ENCODE measurements around the gene ZNF319.
"Not testable (repeated sequence)": the region's sequence is repeated elsewhere in the genome, so short reads cannot be mapped to it uniquely, and the experiment has no call there.

ZNF319 gene

GRCh38 chr16:57996406-57997175 is 3.9 kb downstream of the ZNF319 start:
- no peak for DNase-seq

- no peak for DNase-seq
Measured at GRCh38 chr16:57995721-57996405, 4.6 kb downstream of the ZNF319 start.

- no peak for DNase-seq
Measured at GRCh38 chr16:57994778-57995177, 5.7 kb downstream of the ZNF319 start.

GRCh38 chr16:57994361-57994760 is 6.1 kb downstream of the ZNF319 start:
- no peak for DNase-seq

GRCh38 chr16:57993897-57994296 is 6.6 kb downstream of the ZNF319 start:
- no peak for DNase-seq

- DNase-seq, result peak; percentile 35
Measured at GRCh38 chr16:57993438-57993837, 7.0 kb downstream of the ZNF319 start.

- DNase-seq, result peak; percentile 18
Measured at GRCh38 chr16:57992084-57992483, 8.4 kb downstream of the ZNF319 start.

GRCh38 chr16:57991551-57992059 is 8.9 kb downstream of the ZNF319 start:
- DNase-seq, result peak; percentile 15

DNA sequence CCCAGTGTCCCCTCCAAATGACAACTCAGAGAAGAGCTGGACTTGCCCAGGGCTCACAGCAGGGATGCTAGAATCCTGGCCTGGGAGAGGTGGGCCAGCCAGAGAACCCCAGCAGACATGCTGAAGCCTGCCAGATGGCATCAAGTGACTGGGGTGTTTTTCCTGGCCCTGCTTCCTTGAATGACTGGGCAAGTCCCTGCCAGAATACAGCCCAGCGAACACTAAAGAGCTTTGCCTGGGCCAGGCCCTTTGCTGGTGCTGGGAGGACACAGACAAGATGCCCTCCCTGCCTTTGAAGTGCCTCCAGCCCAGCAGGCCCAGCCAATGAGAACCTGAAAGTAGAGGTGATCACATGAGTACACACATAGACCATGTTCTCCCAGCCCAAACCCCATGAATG is 11.5 kb downstream of the ZNF319 start:
- peak; percentile 36 for DNase-seq

GRCh38 chr16:57987441-57988177 is 12.9 kb downstream of the ZNF319 start:
- DNase-seq, result peak; percentile 36

- DNase-seq, result peak; percentile 28
Measured at GRCh38 chr16:57986196-57986595, 14.3 kb downstream of the ZNF319 start.

DNA sequence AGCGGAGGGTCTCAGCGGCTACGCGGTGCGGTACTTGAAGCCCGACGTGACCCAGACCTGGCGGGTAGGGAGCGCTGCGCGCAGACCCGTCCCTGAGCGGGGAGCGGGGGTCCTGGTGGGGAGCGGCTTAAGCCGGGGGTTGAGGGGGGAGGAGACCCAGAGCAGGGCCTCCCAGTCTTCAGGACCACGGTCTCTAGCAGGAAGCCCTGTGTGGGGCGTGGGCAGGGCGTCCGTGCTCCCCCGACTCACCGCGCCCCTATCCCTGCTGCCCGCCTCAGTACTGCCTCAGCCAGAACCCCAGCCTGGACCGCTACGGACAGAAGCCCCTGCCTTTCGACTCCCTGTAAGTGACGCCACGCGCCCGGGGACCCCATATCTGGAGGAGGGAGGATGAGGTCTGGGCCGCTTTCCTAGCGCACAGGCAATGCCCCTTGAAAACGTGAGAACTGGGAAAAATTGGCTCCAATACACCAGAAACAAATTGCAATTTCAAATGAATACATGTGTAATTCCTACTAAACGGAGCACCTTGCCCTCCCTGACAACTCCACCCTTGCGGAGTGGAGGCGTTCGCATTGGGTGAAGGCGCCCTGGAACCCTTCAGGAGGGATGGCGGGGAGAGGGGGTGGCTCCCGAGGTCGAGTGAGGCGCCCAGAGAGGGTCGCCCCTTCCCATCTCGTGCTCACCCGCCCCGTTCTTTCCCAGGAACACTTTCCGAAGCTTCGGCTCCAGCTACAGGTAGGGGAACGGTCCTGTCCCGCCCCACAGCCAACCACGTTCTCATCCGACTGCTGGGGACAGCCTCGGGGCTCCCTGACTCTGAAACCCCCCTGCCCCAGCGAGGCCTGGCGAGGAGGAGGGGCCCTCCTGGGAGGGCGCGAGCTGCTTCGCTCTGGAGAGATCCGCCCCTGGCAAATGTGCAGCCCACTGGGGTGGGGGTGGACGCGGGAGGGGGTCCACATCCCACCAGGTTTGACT is 15.0 kb downstream of the ZNF319 start:
- DNase-seq, result peak; percentile 50

DNA sequence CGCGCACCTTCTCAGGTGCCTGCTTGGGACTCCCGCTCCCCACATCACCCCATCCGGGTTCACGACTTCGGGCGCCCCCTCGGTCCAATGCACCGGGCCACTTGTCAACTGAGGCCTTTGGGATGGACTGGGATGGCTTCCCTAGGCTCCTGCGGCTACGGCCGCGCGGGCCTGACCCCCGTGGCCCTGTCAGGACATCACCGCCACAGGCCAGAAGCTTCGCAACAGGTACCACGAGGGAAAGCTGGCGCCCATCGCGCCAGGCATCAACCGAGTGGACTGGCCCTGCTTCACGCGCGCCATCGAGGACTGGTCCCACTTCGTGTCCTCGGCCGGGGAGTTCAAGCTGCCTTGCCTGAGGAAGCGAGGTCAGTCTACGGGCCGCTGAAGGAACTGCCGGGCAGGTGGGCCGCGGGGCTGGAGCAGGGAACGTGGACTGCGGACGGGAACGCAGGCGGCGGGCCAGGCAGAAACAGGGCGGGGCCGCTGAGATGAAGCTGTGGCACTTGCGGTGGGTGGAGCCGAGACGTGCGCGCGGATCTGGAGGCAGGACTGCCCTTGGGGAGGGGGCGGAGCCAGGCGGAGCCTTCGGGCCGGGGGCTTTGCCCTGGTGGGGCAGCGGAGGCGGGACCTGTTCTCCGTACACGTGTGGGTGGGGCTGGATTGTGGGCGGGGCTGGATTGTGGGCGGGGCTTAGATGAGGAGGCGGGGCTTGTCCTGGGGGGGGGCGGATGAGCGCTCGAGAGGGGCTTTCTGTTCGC is 15.8 kb downstream of the ZNF319 start:
- DNase-seq, result peak; percentile 80

- no peak for DNase-seq
Measured at GRCh38 chr16:57982385-57982784, 18.1 kb downstream of the ZNF319 start.

DNA sequence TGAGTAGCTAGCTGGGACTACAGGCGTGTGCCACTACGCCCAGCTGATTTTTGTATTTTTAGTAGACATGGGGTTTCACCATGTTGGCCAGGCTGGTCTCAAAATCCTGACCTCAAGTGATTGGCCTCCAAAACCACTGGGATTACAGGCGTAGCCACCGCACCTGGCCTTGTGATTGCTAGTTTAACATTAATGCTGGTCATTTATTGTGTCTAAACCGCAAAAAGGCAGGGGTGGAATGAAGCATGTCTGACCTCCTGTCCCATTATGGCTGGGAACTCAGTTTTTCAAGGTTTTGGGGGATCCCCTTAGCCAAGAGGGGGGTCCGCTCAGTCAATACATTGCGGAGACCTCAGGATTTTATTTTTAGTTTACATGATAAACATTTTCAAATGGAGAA is 18.8 kb downstream of the ZNF319 start:
- DNase-seq, result peak; percentile 13

- no peak for DNase-seq
Measured at GRCh38 chr16:57979006-57979585, 21.4 kb downstream of the ZNF319 start.

GRCh38 chr16:57978070-57978465 is 22.4 kb downstream of the ZNF319 start:
- not testable (repeated sequence) for DNase-seq

DNA sequence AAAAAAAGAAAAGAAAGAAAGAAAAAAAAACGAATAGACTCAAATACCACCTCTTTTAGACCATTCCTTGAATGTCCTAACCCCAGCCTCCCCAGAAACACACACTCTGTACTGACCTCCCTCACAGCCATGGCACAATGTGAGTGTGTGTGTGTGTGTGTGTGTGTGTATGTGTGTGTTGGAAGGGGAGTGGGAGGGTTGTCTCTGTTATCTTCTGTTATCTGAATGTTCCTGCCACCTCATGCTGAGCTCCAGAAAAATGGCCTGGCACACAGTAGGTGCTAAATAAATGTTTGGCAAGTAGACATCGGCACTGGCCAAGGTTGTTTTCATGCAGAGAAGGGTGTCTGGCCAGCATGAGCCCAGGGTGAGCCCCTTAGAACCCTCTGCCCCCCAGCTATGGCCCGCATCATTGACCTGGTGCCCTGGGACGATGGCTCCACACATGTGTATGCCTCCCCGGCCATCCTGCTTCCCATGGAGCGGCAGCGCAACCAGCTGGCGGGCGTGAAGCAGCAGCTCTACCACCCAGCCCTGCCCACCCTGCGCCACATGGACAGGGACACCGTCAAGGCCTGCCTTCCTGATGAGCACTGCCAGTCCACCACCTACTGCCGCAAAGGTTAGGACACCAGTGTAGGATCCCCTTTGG is 22.9 kb downstream of the ZNF319 start:
- no peak for DNase-seq

GRCh38 chr16:57976331-57976796 is 24.1 kb downstream of the ZNF319 start:
- no peak for DNase-seq

GRCh38 chr16:57972306-57972705 is 28.2 kb downstream of the ZNF319 start:
- DNase-seq, result no peak
